G401 (cell line): Measurements from ENCODE around the gene ANKZF1. TPM values are rescaled to one million over a fixed set of nuclear protein-coding genes. Genes with fewer than 3 reads are reported as not detected.

Experiments used
- DNase-seq: peaks from one replicate; pipeline ENCODE4 v3.0.0-alpha.2; 2015; ENCODE audit warnings: low spot score
- in situ Hi-C: cut with HindIII; loops from 2 replicates; pipeline ENCODE4 v1.10.0; 2016; ENCODE audit warnings: low sequenced_read_pairs, mixed read lengths
- total RNA-seq: library from RNA; depleted of rRNA; stranded (reverse); fragments of >200 nt; shearing (Covaris generic); gene quantifications from 2 replicates; pipeline ENCODE4 v1.2.3, GENCODE V29; 2014

Gene ANKZF1
- total RNA-seq, 1 experiment from 2014 or later = 17.5 TPM

- in situ Hi-C loops = no loop called here
- no peak for DNase-seq
Measured at GRCh38 chr2:219220652-219221402, 8.8 kb upstream of the ANKZF1 start.

- in situ Hi-C loops = no loop called here
- no peak for DNase-seq
Measured at GRCh38 chr2:219221957-219222518, 7.6 kb upstream of the ANKZF1 start.

GRCh38 chr2:219223831-219224610 is 5.6 kb upstream of the ANKZF1 start:
- in situ Hi-C loops = no loop called here
- DNase-seq = no peak

GRCh38 chr2:219225350-219225749 is 4.3 kb upstream of the ANKZF1 start:
- no peak for DNase-seq
- in situ Hi-C loops = no loop called here

- in situ Hi-C loops = no loop called here
Measured at GRCh38 chr2:219228041-219228910, 1.3 kb upstream of the ANKZF1 start.

GRCh38 chr2:219228911-219229304 is 698 bp upstream of the ANKZF1 start:
- in situ Hi-C loops = no loop called here
- no peak for DNase-seq

More at GRCh38 chr2:219228041-219228910, 1.3 kb upstream of the ANKZF1 start:
- DNase-seq = no peak

- no peak for DNase-seq
- in situ Hi-C loops = no loop called here
Measured at GRCh38 chr2:219230059-219230540, 494 bp downstream of the ANKZF1 start.

GRCh38 chr2:219234331-219234730 is 4.7 kb downstream of the ANKZF1 start:
- DNase-seq = no peak
- in situ Hi-C loops = no loop called here

GRCh38 chr2:219243291-219243761 is 13.7 kb downstream of the ANKZF1 start:
- in situ Hi-C loops = no loop called here
- no peak for DNase-seq

- DNase-seq = no peak
- in situ Hi-C loops = no loop called here
Measured at GRCh38 chr2:219244789-219245147, 15.2 kb downstream of the ANKZF1 start.

- peak; percentile 92 for DNase-seq
- in situ Hi-C loops = no loop called here
Measured at GRCh38 chr2:219245148-219245898, 15.7 kb downstream of the ANKZF1 start, which contains the start of the genes GLB1L and STK16. Gene GLB1L, minus strand, starts transcription at chr2:219245444. Its CDS starts 1,871 bp downstream, at chr2:219243573. Gene STK16, plus strand, starts transcription at chr2:219245479. Its CDS starts 521 bp downstream, at chr2:219246000.

GRCh38 chr2:219245899-219246230 is 16.3 kb downstream of the ANKZF1 start:
- in situ Hi-C loops = no loop called here
- DNase-seq = no peak

- no peak for DNase-seq
- in situ Hi-C loops = no loop called here
Measured at GRCh38 chr2:219246559-219246958, 17.0 kb downstream of the ANKZF1 start.

- in situ Hi-C loops = no loop called here
- DNase-seq = no peak
Measured at GRCh38 chr2:219247678-219248642, 18.4 kb downstream of the ANKZF1 start.

- in situ Hi-C loops = no loop called here
- DNase-seq = no peak
Measured at GRCh38 chr2:219248845-219249202, 19.2 kb downstream of the ANKZF1 start.

GRCh38 chr2:219249203-219249980 is 19.8 kb downstream of the ANKZF1 start:
- in situ Hi-C loops = no loop called here

More at GRCh38 chr2:219249203-219249980, 19.8 kb downstream of the ANKZF1 start:
- DNase-seq = peak; percentile 33
